Endothelial cell of coronary artery (primary cell): Measurements from ENCODE around the gene MELK. TPM values are rescaled to one million over a fixed set of nuclear protein-coding genes. Genes with fewer than 3 reads are reported as not detected.

Source experiments
- total RNA-seq: library from RNA; depleted of rRNA; stranded (reverse); fragments of >200 nt; gene quantifications from 2 replicates; pipeline ENCODE4 v1.2.3, GENCODE V29; 2014

The MELK gene
- 13.8 and 28.4 TPM in 2 replicates for total RNA-seq

DNA sequence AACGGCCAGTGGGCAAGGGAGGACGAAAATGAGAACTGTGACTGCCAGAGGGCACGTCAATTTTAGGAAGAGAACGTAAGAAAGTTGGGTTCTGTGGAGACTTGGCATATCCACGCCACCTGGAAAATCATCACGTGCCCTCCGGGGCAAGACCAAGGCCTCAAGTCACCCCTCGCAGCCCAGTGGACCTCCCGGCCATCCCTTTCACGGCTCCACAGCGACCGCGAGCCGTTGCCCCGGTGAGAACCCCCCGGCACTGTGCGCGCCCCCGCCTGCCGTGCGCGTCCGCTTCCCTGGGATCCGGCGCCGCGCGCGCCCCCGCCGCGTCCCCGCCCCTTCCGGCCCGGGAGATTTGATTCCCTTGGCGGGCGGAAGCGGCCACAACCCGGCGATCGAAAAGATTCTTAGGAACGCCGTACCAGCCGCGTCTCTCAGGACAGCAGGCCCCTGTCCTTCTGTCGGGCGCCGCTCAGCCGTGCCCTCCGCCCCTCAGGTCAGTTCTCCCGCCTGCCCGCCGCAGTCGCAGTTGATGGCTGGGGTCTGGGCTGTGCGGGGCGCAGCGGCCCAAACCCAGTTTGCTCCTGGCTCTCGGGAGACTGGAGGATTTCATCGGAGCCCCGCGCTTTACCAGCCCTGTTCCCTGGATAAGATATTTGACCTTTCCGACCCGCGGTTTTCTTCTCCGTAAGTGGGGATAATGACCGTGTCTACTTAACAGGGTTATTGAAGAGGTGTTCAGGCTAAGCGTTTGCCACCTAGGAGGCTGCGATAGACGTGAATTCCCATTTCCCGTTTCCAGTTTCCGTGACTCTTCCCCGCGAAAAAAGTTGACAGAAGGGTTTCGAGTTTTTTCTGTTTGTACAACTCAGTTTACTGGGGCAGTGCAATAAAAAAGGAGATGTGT is at the start of gene MELK:
MELK (plus strand) TSS at position 381 of the 904 bp plus-strand sequence. CDS start 8,787 bp downstream, outside the sequence.

Other genes with a start within 250 kb of the MELK start
- gene RNF38, start 172.6 kb upstream of the MELK start, total RNA-seq = 12.7 and 15.5 TPM in 2 replicates